HuH-7 (cell line): ENCODE measurements around the gene USH2A.

Source experiments
- DNase-seq: peaks from one replicate; pipeline ENCODE4 v3.0.0; 2011; ENCODE audit warnings: low spot score

Gene USH2A

DNA sequence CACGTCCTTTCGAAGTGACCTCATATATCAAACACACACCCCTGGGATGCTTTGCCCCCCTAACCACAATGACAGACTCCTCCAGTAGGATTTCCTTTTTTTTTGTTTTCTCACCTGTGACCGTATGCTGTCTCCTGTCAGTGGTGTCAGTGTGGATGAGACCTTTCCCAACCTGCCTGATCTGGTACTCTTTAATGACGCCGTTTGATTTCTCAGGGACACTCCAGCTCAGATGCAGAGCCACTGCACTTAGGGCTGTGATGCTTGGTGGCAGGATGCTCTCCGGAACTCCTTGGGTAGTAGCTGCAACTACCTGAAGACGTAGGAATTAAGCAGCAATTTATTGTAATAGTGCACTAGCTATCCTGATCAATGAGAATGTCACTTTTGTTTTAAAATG lies 643.5 kb downstream of the USH2A start:
- no peak for DNase-seq

DNA sequence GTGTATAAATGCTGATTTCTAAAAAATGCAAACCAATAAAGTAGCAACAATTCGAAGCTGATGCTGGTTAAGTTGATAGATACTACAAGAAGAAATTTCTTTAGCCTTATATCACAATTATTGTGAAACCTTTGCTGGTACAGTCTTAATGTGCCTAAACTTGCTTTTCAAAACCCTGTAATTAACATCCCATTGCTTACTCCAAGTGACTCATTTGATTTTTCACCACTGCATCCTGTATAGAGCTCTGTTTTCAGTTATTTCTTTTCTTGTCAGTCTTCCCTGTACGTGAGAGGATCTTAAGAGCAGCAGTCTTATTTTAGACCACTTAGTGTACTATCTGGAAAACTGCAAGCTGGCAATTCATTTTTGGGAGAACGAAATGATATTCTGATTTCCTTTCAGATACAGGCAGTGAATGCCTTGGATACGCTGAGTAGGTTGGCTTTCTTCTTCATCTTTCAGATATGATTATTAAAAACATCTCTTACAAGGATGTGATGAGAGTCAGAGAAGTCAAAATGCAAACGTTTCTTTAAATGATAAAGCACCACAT lies 645.8 kb downstream of the USH2A start:
- DNase-seq, result no peak

- no peak for DNase-seq
Observed at GRCh38 chr1:215776336-215776735, 646.9 kb downstream of the USH2A start.

GRCh38 chr1:215772151-215772550 lies 651.1 kb downstream of the USH2A start:
- no peak for DNase-seq

DNA sequence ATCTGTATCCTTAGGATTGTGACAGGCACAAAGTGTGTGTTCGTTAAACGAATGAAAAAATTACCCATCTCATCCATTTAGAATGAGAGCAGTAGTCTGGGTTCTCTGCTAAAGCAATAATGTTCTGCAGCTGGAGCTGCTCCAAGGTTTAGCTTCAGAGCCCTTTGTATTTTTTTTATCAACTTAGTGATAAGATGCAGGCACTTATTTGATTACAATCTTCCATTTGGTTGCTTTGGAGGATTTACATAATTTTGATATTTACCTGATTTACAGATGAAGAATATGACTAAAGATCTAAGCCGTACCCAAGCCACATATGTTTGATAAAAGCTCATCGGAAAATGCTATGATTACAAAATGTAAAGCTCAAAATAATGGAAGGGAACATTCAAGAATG lies 654.9 kb downstream of the USH2A start:
- DNase-seq, result no peak

GRCh38 chr1:215767761-215768160 lies 655.5 kb downstream of the USH2A start:
- no peak for DNase-seq

DNA sequence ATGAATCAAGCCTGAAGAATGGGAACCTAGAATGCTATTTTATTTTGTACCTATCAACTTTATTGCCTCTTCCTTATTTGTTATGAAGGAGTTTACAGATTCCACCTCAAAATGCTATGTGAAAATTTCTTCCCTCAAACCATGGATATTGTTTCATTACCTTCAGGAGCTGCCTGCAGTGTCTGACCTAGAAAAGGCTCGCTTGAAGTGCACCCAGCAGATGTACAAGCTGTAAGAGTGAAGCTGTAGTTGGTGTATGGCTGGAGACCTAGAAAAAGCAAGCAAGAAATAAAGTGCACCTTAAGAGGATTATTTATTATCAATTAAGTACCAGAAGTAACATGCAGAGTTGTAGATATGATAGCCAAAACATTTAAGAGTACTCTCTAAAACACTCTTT lies 656.7 kb downstream of the USH2A start:
- DNase-seq, result no peak

GRCh38 chr1:215765833-215766232 lies 657.4 kb downstream of the USH2A start:
- DNase-seq, result no peak

DNA sequence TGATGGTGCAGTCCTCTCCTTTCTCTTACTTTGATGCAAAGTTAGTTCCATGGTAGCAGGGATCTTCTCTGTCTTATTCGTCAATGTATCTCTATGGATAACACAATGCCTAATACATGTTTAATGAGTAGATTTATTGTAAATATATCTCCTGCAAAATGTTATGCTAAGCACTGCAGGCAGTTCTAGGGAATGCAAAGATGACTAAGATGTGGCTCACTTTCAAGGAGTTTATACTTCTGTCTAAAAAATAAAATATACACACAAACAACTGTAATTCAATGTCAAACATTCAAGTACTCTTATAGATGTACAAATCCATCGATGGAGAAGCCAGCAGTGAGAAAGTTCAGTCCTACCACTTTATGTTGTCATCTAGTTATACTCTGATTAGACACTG lies 661.8 kb downstream of the USH2A start:
- DNase-seq, result no peak

- DNase-seq, result no peak
Observed at GRCh38 chr1:215754112-215754511, 669.1 kb downstream of the USH2A start.

DNA sequence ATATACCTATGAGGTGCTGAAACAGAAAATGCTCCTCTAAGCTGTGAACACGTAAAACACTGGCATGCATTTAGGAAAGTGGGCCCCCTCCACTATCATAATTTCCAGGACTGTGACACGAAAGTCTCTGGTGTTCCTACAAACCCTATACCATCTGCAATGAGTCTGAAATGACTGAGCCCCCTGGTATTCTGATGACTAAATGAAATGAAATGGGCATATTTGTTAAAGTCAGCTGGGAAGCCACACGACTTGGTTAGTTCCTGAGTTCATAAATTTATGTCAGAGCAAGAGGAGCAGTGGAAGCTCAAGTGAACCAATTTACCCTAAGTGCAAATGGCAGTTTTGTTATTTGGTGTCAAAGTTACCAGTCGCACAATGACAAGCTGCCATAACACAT lies 673.8 kb downstream of the USH2A start:
- DNase-seq, result no peak

DNA sequence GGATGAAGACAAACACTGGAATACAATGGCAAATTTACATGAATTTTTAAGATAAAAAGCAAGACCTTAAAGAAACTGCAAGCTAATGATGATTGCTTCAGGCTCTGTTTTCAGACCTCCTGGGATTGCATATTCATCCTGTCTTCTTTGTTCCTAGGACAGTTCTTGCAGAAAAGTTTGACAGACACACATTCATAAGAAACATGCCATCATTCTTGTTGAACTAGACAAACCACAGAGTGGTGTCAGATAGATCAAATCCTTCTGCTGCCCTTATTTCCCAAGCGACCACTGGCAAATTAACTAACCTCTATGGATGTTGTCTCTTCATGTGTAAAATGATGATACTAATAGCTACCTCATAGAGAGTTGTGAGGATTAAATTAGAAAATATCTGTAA lies 674.8 kb downstream of the USH2A start:
- no peak for DNase-seq

GRCh38 chr1:215744419-215744818 lies 678.8 kb downstream of the USH2A start:
- DNase-seq, result no peak

GRCh38 chr1:215739025-215739424 lies 684.2 kb downstream of the USH2A start:
- DNase-seq, result no peak

- DNase-seq, result no peak
Observed at GRCh38 chr1:215731699-215732098, 691.5 kb downstream of the USH2A start.

DNA sequence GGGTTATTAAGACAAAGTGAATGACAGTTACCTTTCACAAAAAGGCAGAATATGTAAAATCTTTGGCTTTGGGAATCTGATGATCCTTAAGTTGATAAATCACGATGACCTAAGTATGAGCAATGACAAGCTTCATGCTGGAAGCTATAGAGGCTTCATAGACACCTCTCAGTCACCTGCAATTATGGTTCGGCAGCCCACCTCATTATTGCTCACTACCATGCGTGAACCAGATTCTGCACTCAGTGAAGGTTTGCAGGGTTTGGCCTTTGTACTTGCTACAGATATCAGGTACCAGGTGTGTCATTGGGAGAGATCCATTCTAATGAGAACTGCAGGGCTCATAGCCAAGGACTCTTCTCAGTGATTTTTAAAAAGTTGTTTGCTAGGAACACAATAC lies 692.6 kb downstream of the USH2A start:
- no peak for DNase-seq

- DNase-seq, result no peak
Observed at GRCh38 chr1:215728169-215728568, 695.1 kb downstream of the USH2A start.

- DNase-seq, result no peak
Observed at GRCh38 chr1:215720126-215720525, 703.1 kb downstream of the USH2A start.

- no peak for DNase-seq
Observed at GRCh38 chr1:215719552-215719951, 703.7 kb downstream of the USH2A start.

DNA sequence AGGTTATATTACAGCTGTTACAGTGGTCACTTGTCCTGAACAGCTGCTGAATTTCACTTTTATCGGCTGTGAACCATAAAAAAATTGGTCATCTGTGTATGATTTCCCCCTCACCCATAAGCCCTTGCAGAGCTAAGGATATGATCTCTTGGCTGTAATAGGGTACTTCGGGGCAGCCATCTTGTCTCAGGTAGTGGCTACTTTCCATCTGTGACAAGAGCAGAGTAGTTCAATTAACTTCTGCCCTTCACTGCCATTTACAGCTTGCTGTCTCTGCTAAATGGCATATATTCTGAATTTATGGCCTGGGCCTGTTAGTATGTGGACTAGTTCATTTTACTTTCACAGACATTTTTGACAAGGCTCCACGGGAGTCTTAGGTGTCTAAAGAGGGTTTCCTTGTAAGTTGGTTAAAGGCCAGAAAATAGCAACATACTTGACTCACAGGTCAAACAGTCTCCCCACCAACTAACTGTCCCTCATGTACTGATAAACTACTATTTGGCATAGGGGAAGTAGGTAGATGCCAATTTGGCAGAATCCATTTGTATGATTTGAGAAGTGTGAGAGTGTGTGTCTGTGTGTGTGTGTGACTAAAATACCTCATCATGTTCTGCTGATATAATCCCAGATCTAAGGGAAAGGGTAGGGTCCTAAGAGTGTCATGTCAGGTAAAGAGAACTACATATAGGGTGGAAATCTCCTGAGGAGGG lies 704.5 kb downstream of the USH2A start:
- no peak for DNase-seq

- DNase-seq, result peak; percentile 26
Observed at GRCh38 chr1:215717677-215718426, 705.4 kb downstream of the USH2A start.

GRCh38 chr1:215710899-215711225 lies 712.4 kb downstream of the USH2A start:
- no peak for DNase-seq

- peak; percentile 64 for DNase-seq
Observed at GRCh38 chr1:215710036-215710898, 713.0 kb downstream of the USH2A start.
